ENCODE data around the gene SLC32A1. TPM values are rescaled to one million over a fixed set of nuclear protein-coding genes. Genes with fewer than 3 reads are reported as not detected.
A peak's percentile ranks its signal among the peaks of the same experiment; 100 is the strongest.

SLC32A1 gene
- total RNA-seq, 1 experiment from 2014 or later = 0.24 TPM

- Histone ChIP-seq H2BK120ac (ENCODE audit: low read depth, low read length, poor library complexity, severe bottlenecking) (no peak overlapping the region), H3K18ac (ENCODE audit: insufficient read length, low read depth, low read length) (no peak overlapping the region), H3K23me2 (ENCODE audit: insufficient read length, low read depth, low read length, poor library complexity, severe bottlenecking) (peaks cover 30% of the 10 kb centered on the region), H2AFZ (ENCODE audit: low read length) (no peak overlapping the region), H3K14ac (ENCODE audit: insufficient read depth, low read length) (no peak overlapping the region), H3K27me3 (ENCODE audit: insufficient read depth, low read length) (peaks cover 62% of the 10 kb centered on the region), H3K27ac (ENCODE audit: insufficient read length, low read depth, low read length) (no peak overlapping the region), H3T11ph (ENCODE audit: low read length) (no peak overlapping the region), H3K4me2 (ENCODE audit: insufficient read depth, insufficient read length, low read length) (peak overlapping the region; percentile 67), H4K20me1 (ENCODE audit: control insufficient read depth, insufficient read depth, insufficient read length) (no peaks in the 10 kb centered on the region), H3K9ac (ENCODE audit: extremely low read depth, insufficient read length, low read length) (no peak overlapping the region), H4K8ac (replicated peaks; ENCODE audit: insufficient read length, low read depth, low read length) (no peak overlapping the region), H2AK5ac (ENCODE audit: insufficient read length, low read length) (no peak overlapping the region), H3K23ac (ENCODE audit: insufficient read length, low read depth, low read length) (no peak overlapping the region), H3K79me2 (ENCODE audit: insufficient read depth, low read length) (0 out of 2 replicates have a peak, but pooled peaks cover 3% of the 10 kb centered on the region), H3K4ac (ENCODE audit: low read depth, low read length) (no peak overlapping the region), H2BK20ac (ENCODE audit: low read depth, low read length, poor library complexity, severe bottlenecking) (no peak overlapping the region), H3K4me1 (ENCODE audit: insufficient read depth, low read length) (peaks cover 10% of the 10 kb centered on the region; the same call in 1 of the 2 replicates), H2BK12ac (ENCODE audit: insufficient read length, low read depth, low read length) (no peak overlapping the region), H4K5ac (ENCODE audit: insufficient read length, low read depth, low read length) (no peak overlapping the region), H2BK15ac (ENCODE audit: low read depth, low read length) (no peak overlapping the region), H4K91ac (ENCODE audit: insufficient read length, low read depth, low read length) (no peak overlapping the region), H3K9me3 (ENCODE audit: control insufficient read depth, low read depth, low read length) (no peaks in the 10 kb centered on the region), H3K79me1 (ENCODE audit: insufficient read depth, low read depth, low read length, poor library complexity, severe bottlenecking) (no peaks in the 10 kb centered on the region), H2BK5ac (ENCODE audit: insufficient read length, low read length) (no peak overlapping the region), H3K56ac (ENCODE audit: insufficient read length, low read depth, low read length) (no peak overlapping the region)
- Mint-ChIP-seq H3K27ac (peak overlapping the region in 2 of 3 experiments; percentile 41 to 89; a peak in 2 of 7 replicates), H3K9me3 (peaks cover 4 to 7% of the 10 kb centered on the region in 2 experiments; a peak in 4 of 5 replicates), H3K4me3 (peak overlapping the region; percentile 40 to 78), H3K27me3 (ENCODE audit: low read depth) (peaks cover 99% of the 10 kb centered on the region), H3K36me3 (ENCODE audit: insufficient read depth in 1 of 3, low read depth in 3 of 3) (peaks cover 0 to 2% (median 0%) of the 10 kb centered on the region in 3 experiments; a peak in 1 of 7 replicates), H3K4me1 (peaks cover 50 to 60% of the 10 kb centered on the region in 2 experiments)
- no CpG with 5 or more reads among the region's 41 CpGs for WGBS (ENCODE audit: extremely low coverage, insufficient read length, low lambda C conversion rate)
- no peak for TF ChIP-seq CTCF (conservative IDR thresholded peaks at IDR 0.05)
- DNase-seq = peak; percentile 87
Measured at GRCh38 chr20:38728911-38729642, 4.8 kb downstream of the SLC32A1 start.

Measured in H9 (cell line).